A549 treated with AZD2906 at 1 μM for 4 hours (cell line): ENCODE results near the gene MTHFR. TPM values are rescaled to one million over a fixed set of nuclear protein-coding genes. Genes with fewer than 3 reads are reported as not detected.

Source experiments
- total RNA-seq: library from RNA; stranded (reverse); fragments of 200-300 nt; extraction: Qiagen RNA extraction; gene quantifications from 5 replicates; pipeline ENCODE4 v1.2.3, GENCODE V29; 2022

The MTHFR gene
- 4.4 to 4.6 TPM (median 4.5 TPM) in 5 replicates for total RNA-seq

GRCh38 chr1:11805422-11806306, at the start of gene MTHFR, which contains the start of gene CLCN6:
Gene MTHFR, minus strand, starts transcription at chr1:11805964. Its CDS starts 2,848 bp downstream, at chr1:11803116.
Gene CLCN6, plus strand, starts transcription at chr1:11806191. Its CDS starts 72 bp downstream, at chr1:11806263.

GRCh38 chr1:11847667-11848372, 42.1 kb upstream of the MTHFR start, which contains the start of gene NPPA:
Gene NPPA, minus strand, starts transcription at chr1:11847783. Its CDS starts 99 bp downstream, at chr1:11847684.

GRCh38 chr1:11761988-11762406, 43.8 kb downstream of the MTHFR start, which contains the start of gene C1orf167:
Gene C1orf167, plus strand, starts transcription at chr1:11762193. Its CDS starts 2,208 bp downstream, at chr1:11764401.

GRCh38 chr1:11735854-11736745, 69.7 kb downstream of the MTHFR start, which contains the start of gene AGTRAP:
Gene AGTRAP, plus strand, starts transcription at chr1:11736136. Its CDS starts 73 bp downstream, at chr1:11736209.

Other genes with a start within 250 kb of the MTHFR start
- 5.9 to 11.1 TPM (median 9.2 TPM) in 5 replicates for gene FBXO2, start 151.5 kb downstream of the MTHFR start, total RNA-seq
- gene FBXO44, start 151.1 kb downstream of the MTHFR start, total RNA-seq: 12.3 to 17.7 TPM (median 17.0 TPM) in 5 replicates
- gene FBXO6, start 141.8 kb downstream of the MTHFR start, total RNA-seq: 6.7 to 9.2 TPM (median 8.2 TPM) in 5 replicates
- gene MAD2L2, start 124.8 kb downstream of the MTHFR start, total RNA-seq: 43.7 to 53.3 TPM (median 51.0 TPM) in 5 replicates
- gene DRAXIN, start 114.3 kb downstream of the MTHFR start, total RNA-seq: 0.03 to 0.10 TPM (median 0.06 TPM) in 5 replicates
- gene AGTRAP, start 69.8 kb downstream of the MTHFR start, total RNA-seq: 78.9 to 114 TPM (median 102 TPM) in 5 replicates
- gene C1orf167, start 43.8 kb downstream of the MTHFR start, total RNA-seq: not detected in 5 replicates
- 5.3 to 5.7 TPM (median 5.5 TPM) in 5 replicates for gene CLCN6, start 227 bp upstream of the MTHFR start, total RNA-seq
- gene NPPA, start 41.8 kb upstream of the MTHFR start, total RNA-seq: not detected in 5 replicates
- gene NPPB, start 53.0 kb upstream of the MTHFR start, total RNA-seq: 0.18 TPM in 1 of 5 replicates, not detected in the others
- gene KIAA2013, start 120.5 kb upstream of the MTHFR start, total RNA-seq: 31.4 to 46.5 TPM (median 45.8 TPM) in 5 replicates
- 80.6 to 90.0 TPM (median 86.7 TPM) in 5 replicates for gene PLOD1, start 128.8 kb upstream of the MTHFR start, total RNA-seq
- 29.7 to 39.2 TPM (median 32.4 TPM) in 5 replicates for gene MFN2, start 174.5 kb upstream of the MTHFR start, total RNA-seq
- 11.0 to 16.1 TPM (median 14.0 TPM) in 5 replicates for gene MIIP, start 213.5 kb upstream of the MTHFR start, total RNA-seq